Caco-2 (cell line): Measurements from ENCODE around the gene SDHC. TPM values are rescaled to one million over a fixed set of nuclear protein-coding genes. Genes with fewer than 3 reads are reported as not detected.
A peak's percentile ranks its signal among the peaks of the same experiment; 100 is the strongest.

Source experiments
- BruUV-seq: library from RNA; stranded (reverse); fragments of 400-500 nt; replicated peaks from 2 replicates; lab custom pipeline; 2021; lab: Mats Ljungman, UMichigan
- CTCF ChIA-PET: fragments of 300-600 bp; sonication (Branson Sonifier 250); formaldehyde crosslinking; loops from one replicate; lab custom pipeline; 2022; ENCODE audit warnings: antibody characterized with exemption; lab: Charles Lee
- POLR2A ChIA-PET: fragments of 300-600 bp; sonication (Branson Sonifier 250); formaldehyde crosslinking; loops from one replicate; lab custom pipeline; 2022; ENCODE audit warnings: antibody characterized with exemption; lab: Charles Lee
- DNase-seq, 2 experiments: peaks; one replicate each; pipeline versions ENCODE4 v3.0.0 to v3.0.0-alpha.2; 2020 to 2022
- H3K27me3 ChIP-seq: replicated peaks from 2 replicates; pipeline ENCODE4 v1.6.0; 2011; ENCODE audit warnings: low read length; ENCODE audit not compliant: control insufficient read depth, insufficient read depth
- H3K36me3 ChIP-seq: 2 replicates; pipeline ENCODE4 v1.5.1; 2011; ENCODE audit warnings: low read length; ENCODE audit not compliant: control insufficient read depth, insufficient read depth
- H3K4me1 ChIP-seq: fragments of 250-450 bp; sonication (Bioruptor Pico); 2 replicates; pipeline ENCODE4 v1.5.1; 2020; ENCODE audit warnings: mild to moderate bottlenecking
- H3K4me3 ChIP-seq: 2 replicates; pipeline ENCODE4 v1.5.1; 2011; ENCODE audit warnings: low read depth, mild to moderate bottlenecking, control low read depth, low read length
- H3K9me3 ChIP-seq: fragments of 250-450 bp; sonication (Bioruptor Pico); 2 replicates; pipeline ENCODE4 v1.5.1; 2020; ENCODE audit warnings: mild to moderate bottlenecking, moderate library complexity
- H3K27ac Mint-ChIP-seq: one replicate; pipeline ENCODE4 v1.8.0; 2022; ENCODE audit warnings: mixed read lengths; ENCODE audit not compliant: unreplicated experiment
- H3K27me3 Mint-ChIP-seq: one replicate; pipeline ENCODE4 v1.8.0; 2022; ENCODE audit warnings: mixed read lengths; ENCODE audit not compliant: insufficient read depth, unreplicated experiment
- H3K36me3 Mint-ChIP-seq: one replicate; pipeline ENCODE4 v1.8.0; 2022; ENCODE audit warnings: mild to moderate bottlenecking, mixed read lengths; ENCODE audit not compliant: insufficient read depth, unreplicated experiment
- H3K4me1 Mint-ChIP-seq: one replicate; pipeline ENCODE4 v1.8.0; 2022; ENCODE audit warnings: low read depth, mixed read lengths; ENCODE audit not compliant: unreplicated experiment
- H3K4me3 Mint-ChIP-seq: one replicate; pipeline ENCODE4 v1.8.0; 2022; ENCODE audit warnings: mild to moderate bottlenecking, moderate library complexity, mixed read lengths; ENCODE audit not compliant: unreplicated experiment
- H3K9me3 Mint-ChIP-seq: one replicate; pipeline ENCODE4 v1.8.0; 2022; ENCODE audit warnings: mixed read lengths; ENCODE audit not compliant: unreplicated experiment
- CTCF ChIP-seq, 2 experiments: fragments of 200-600 bp in 1 of 2; IDR thresholded peaks; 1 replicate in 1 of 2; 2 replicates in 1 of 2; pipeline versions ENCODE4 v1.5.1 to v1.8.0; 2011 to 2022; ENCODE audit warnings: antibody characterized with exemption in 1 of 2, control low read depth in 1 of 2, inconsistent platforms in 1 of 2, low read depth in 1 of 2, low read length in 1 of 2, mild to moderate bottlenecking in 1 of 2, moderate library complexity in 1 of 2; ENCODE audit not compliant: insufficient read depth in 1 of 2, severe bottlenecking in 1 of 2, unreplicated experiment in 1 of 2
- intact Hi-C: fragments of 100-400 bp; cut with micrococcal nuclease; formaldehyde crosslinking; loops from one replicate; pipeline ENCODE4 v1.10.0; 2022; ENCODE audit not compliant: unreplicated experiment
- total RNA-seq: library from RNA; stranded (reverse); gene quantifications from 2 replicates; pipeline ENCODE4 v1.2.3, GENCODE V29; 2022

Gene SDHC
- total RNA-seq, 1 experiment from 2014 or later, result 261 TPM

- Mint-ChIP-seq H3K27me3 (no peaks in the 10 kb centered on the region), H3K27ac (no peak overlapping the region), H3K9me3 (no peaks in the 10 kb centered on the region), H3K36me3 (no peaks in the 10 kb centered on the region), H3K4me3 (no peak overlapping the region), H3K4me1 (no peaks in the 10 kb centered on the region)
- Histone ChIP-seq H3K4me1 (no peaks in the 10 kb centered on the region), H3K4me3 (no peak overlapping the region), H3K9me3 (no peaks in the 10 kb centered on the region), H3K27me3 (no peaks in the 10 kb centered on the region), H3K36me3 (no peaks in the 10 kb centered on the region)
- no peak for DNase-seq
- CTCF ChIA-PET, result no interaction called here
- TF ChIP-seq CTCF (IDR thresholded peaks at IDR 0.05; ENCODE audit: insufficient read depth in 1 of 2, low read depth in 1 of 2, low read length in 1 of 2, severe bottlenecking in 1 of 2, unreplicated experiment in 1 of 2), result no peak
- no TSS peak for BruUV-seq
- intact Hi-C loops, result no loop called here
- POLR2A ChIA-PET, result no interaction called here
Observed at GRCh38 chr1:161300478-161300877, 13.7 kb upstream of the SDHC start.

- CTCF ChIA-PET, result no interaction called here
- no peaks in the 10 kb centered on the region for H3K36me3 Mint-ChIP-seq
- intact Hi-C loops, result no loop called here
- POLR2A ChIA-PET, result no interaction called here
- Histone ChIP-seq H3K4me3 (no peak overlapping the region), H3K36me3 (no peaks in the 10 kb centered on the region), H3K9me3 (no peaks in the 10 kb centered on the region), H3K27me3 (no peaks in the 10 kb centered on the region), H3K4me1 (0 out of 2 replicates have a peak, but pooled peaks cover 3% of the 10 kb centered on the region)
- H3K9me3 Mint-ChIP-seq, result no peaks in the 10 kb centered on the region
- no peak for TF ChIP-seq CTCF (IDR thresholded peaks at IDR 0.05; ENCODE audit: insufficient read depth in 1 of 2, low read depth in 1 of 2, low read length in 1 of 2, severe bottlenecking in 1 of 2, unreplicated experiment in 1 of 2)
- H3K27ac Mint-ChIP-seq, result peak overlapping the region; percentile 19
- H3K27me3 Mint-ChIP-seq, result no peaks in the 10 kb centered on the region
- DNase-seq, result no peak
- BruUV-seq, result no TSS peak
- no peak overlapping the region for H3K4me3 Mint-ChIP-seq
- no peaks in the 10 kb centered on the region for H3K4me1 Mint-ChIP-seq
Observed at GRCh38 chr1:161304927-161305866, 9.0 kb upstream of the SDHC start.

- intact Hi-C loops, result no loop called here
Observed at GRCh38 chr1:161305867-161306519, 8.2 kb upstream of the SDHC start.

More at GRCh38 chr1:161305867-161306519, 8.2 kb upstream of the SDHC start:
- no peaks in the 10 kb centered on the region for H3K9me3 ChIP-seq
- ChIA-PET POLR2A (no interaction called here), CTCF (no interaction called here)
- BruUV-seq, result no TSS peak
- H3K9me3 Mint-ChIP-seq, result no peaks in the 10 kb centered on the region
- no peak overlapping the region for H3K4me3 Mint-ChIP-seq
- H3K36me3 ChIP-seq, result no peaks in the 10 kb centered on the region
- no peak for TF ChIP-seq CTCF (IDR thresholded peaks at IDR 0.05; ENCODE audit: insufficient read depth in 1 of 2, low read depth in 1 of 2, low read length in 1 of 2, severe bottlenecking in 1 of 2, unreplicated experiment in 1 of 2)
- H3K4me1 ChIP-seq, result 0 out of 2 replicates have a peak, but pooled peaks cover 3% of the 10 kb centered on the region
- H3K27ac Mint-ChIP-seq, result no peak overlapping the region
- no peaks in the 10 kb centered on the region for H3K27me3 ChIP-seq
- no peaks in the 10 kb centered on the region for H3K36me3 Mint-ChIP-seq
- no peak for DNase-seq
- H3K4me1 Mint-ChIP-seq, result no peaks in the 10 kb centered on the region
- no peak overlapping the region for H3K4me3 ChIP-seq
- no peaks in the 10 kb centered on the region for H3K27me3 Mint-ChIP-seq
